ENCODE measurements around the gene RHOXF2.
"Not testable (repeated sequence)": the region's sequence is repeated elsewhere in the genome, so short reads cannot be mapped to it uniquely, and the experiment has no call there.

Gene RHOXF2

GRCh38 chrX:120158313-120158712, at the start of gene RHOXF2:
Gene RHOXF2 (plus strand): TSS chrX:120158613. CDS start chrX:120158751, 138 bp downstream.
- DNase-seq: not testable (repeated sequence)

GRCh38 chrX:120109378-120109777, 49.0 kb upstream of the RHOXF2 start:
- DNase-seq: no peak

GRCh38 chrX:120111611-120112010, 46.8 kb upstream of the RHOXF2 start:
- no peak for DNase-seq

- no peak for DNase-seq
Measured at GRCh38 chrX:120115438-120115963, 42.9 kb upstream of the RHOXF2 start, which contains the start of gene RHOXF1. Gene RHOXF1 (minus strand): TSS chrX:120115913. CDS start chrX:120115862, 51 bp downstream.

GRCh38 chrX:120120223-120120622, 38.2 kb upstream of the RHOXF2 start:
- no peak for DNase-seq

GRCh38 chrX:120125444-120125843, 33.0 kb upstream of the RHOXF2 start:
- no peak for DNase-seq

- not testable (repeated sequence) for DNase-seq
Measured at GRCh38 chrX:120128306-120128846, 30.0 kb upstream of the RHOXF2 start.

- DNase-seq: no peak
Measured at GRCh38 chrX:120136128-120136527, 22.3 kb upstream of the RHOXF2 start.

- no peak for DNase-seq
Measured at GRCh38 chrX:120136840-120137239, 21.6 kb upstream of the RHOXF2 start.

GRCh38 chrX:120137439-120137838, 21.0 kb upstream of the RHOXF2 start:
- no peak for DNase-seq

GRCh38 chrX:120140293-120140981, 18.0 kb upstream of the RHOXF2 start:
- DNase-seq: no peak

- DNase-seq: peak; percentile 14
Measured at GRCh38 chrX:120144178-120144844, 14.1 kb upstream of the RHOXF2 start.

GRCh38 chrX:120145295-120145925, 13.0 kb upstream of the RHOXF2 start:
- DNase-seq: no peak

- DNase-seq: not testable (repeated sequence)
Measured at GRCh38 chrX:120146323-120146722, 12.1 kb upstream of the RHOXF2 start.

GRCh38 chrX:120147537-120147936, 10.9 kb upstream of the RHOXF2 start:
- DNase-seq: no peak

GRCh38 chrX:120150109-120150744, 8.2 kb upstream of the RHOXF2 start:
- not testable (repeated sequence) for DNase-seq

GRCh38 chrX:120159086-120159485, 673 bp downstream of the RHOXF2 start:
- not testable (repeated sequence) for DNase-seq

GRCh38 chrX:120193254-120193653, 34.8 kb downstream of the RHOXF2 start:
- not testable (repeated sequence) for DNase-seq

- not testable (repeated sequence) for DNase-seq
Measured at GRCh38 chrX:120193720-120194119, 35.3 kb downstream of the RHOXF2 start.

- DNase-seq: not testable (repeated sequence)
Measured at GRCh38 chrX:120195786-120196185, 37.4 kb downstream of the RHOXF2 start.

- not testable (repeated sequence) for DNase-seq
Measured at GRCh38 chrX:120196626-120197283, 38.3 kb downstream of the RHOXF2 start.

- no peak for DNase-seq
Measured at GRCh38 chrX:120200851-120201250, 42.4 kb downstream of the RHOXF2 start.

All from midbrain (tissue), 1 donor.